HG02588 (cell line): ENCODE results near the gene SRSF2.
"Not testable (repeated sequence)": the region's sequence is repeated elsewhere in the genome, so short reads cannot be mapped to it uniquely, and the experiment has no call there.

Experiments
- ATAC-seq: cut with Tn5 transposase; IDR thresholded peaks from one replicate; pipeline ENCODE4 v1.9.1; 2021; ENCODE audit warnings: mild to moderate bottlenecking, moderate library complexity; ENCODE audit not compliant: unreplicated experiment

Gene SRSF2

GRCh38 chr17:76737082-76737675 is at the start of gene SRSF2:
TSS of gene SRSF2 (minus strand) at chr17:76737331. CDS start at chr17:76737160, 171 bp downstream.
- peak; percentile 51 for ATAC-seq

- no peak for ATAC-seq
Measured at GRCh38 chr17:76784926-76785325, 47.8 kb upstream of the SRSF2 start.

- no peak for ATAC-seq
Measured at GRCh38 chr17:76783146-76783545, 46.0 kb upstream of the SRSF2 start.

GRCh38 chr17:76781056-76781982 is 44.2 kb upstream of the SRSF2 start:
- no peak for ATAC-seq

GRCh38 chr17:76775021-76775600 is 38.0 kb upstream of the SRSF2 start:
- ATAC-seq, result no peak

- ATAC-seq, result no peak
Measured at GRCh38 chr17:76772842-76773525, 35.9 kb upstream of the SRSF2 start.

- ATAC-seq, result no peak
Measured at GRCh38 chr17:76758570-76758969, 21.4 kb upstream of the SRSF2 start.

- no peak for ATAC-seq
Measured at GRCh38 chr17:76757256-76757655, 20.1 kb upstream of the SRSF2 start.

GRCh38 chr17:76755285-76755684 is 18.2 kb upstream of the SRSF2 start:
- no peak for ATAC-seq

- no peak for ATAC-seq
Measured at GRCh38 chr17:76753061-76753961, 16.2 kb upstream of the SRSF2 start.

- no peak for ATAC-seq
Measured at GRCh38 chr17:76752006-76752405, 14.9 kb upstream of the SRSF2 start.

- ATAC-seq, result no peak
Measured at GRCh38 chr17:76751416-76751993, 14.4 kb upstream of the SRSF2 start.

- no peak for ATAC-seq
Measured at GRCh38 chr17:76748657-76749056, 11.5 kb upstream of the SRSF2 start.

GRCh38 chr17:76747716-76748363 is 10.7 kb upstream of the SRSF2 start:
- ATAC-seq, result no peak

- not testable (repeated sequence) for ATAC-seq
Measured at GRCh38 chr17:76745785-76746184, 8.7 kb upstream of the SRSF2 start.

GRCh38 chr17:76744747-76745146 is 7.6 kb upstream of the SRSF2 start:
- no peak for ATAC-seq

GRCh38 chr17:76742958-76743357 is 5.8 kb upstream of the SRSF2 start:
- ATAC-seq, result no peak

- no peak for ATAC-seq
Measured at GRCh38 chr17:76740329-76741118, 3.4 kb upstream of the SRSF2 start.
